Peyer's patch (tissue), 4 donors: Measurements from ENCODE around the gene SMDT1.
"Not testable (repeated sequence)": the region's sequence is repeated elsewhere in the genome, so short reads cannot be mapped to it uniquely, and the experiment has no call there.

Source experiments
- CTCF ChIP-seq, 6 experiments: fragments of 450-650 bp in 4 of 6; fragments of 200-600 bp in 2 of 6; sonication (generic) in 1 of 6; IDR thresholded peaks; one replicate each; pipeline ENCODE4 v1.5.1; 2017 to 2019; ENCODE audit warnings: antibody characterized with exemption in 6 of 6, mild to moderate bottlenecking in 3 of 6, moderate library complexity in 1 of 6
- POLR2A ChIP-seq, 2 donors: fragments of 450-650 bp; IDR thresholded peaks; one replicate each; pipeline ENCODE4 v1.5.1; 2017; ENCODE audit warnings: antibody characterized with exemption in 2 of 2, mild to moderate bottlenecking in 2 of 2, moderate library complexity in 2 of 2

GRCh38 chr22:42115420-42115830 is 35.9 kb downstream of the SMDT1 start:
- TF ChIP-seq POLR2A, CTCF (IDR thresholded peaks at IDR 0.05): not testable (repeated sequence)
